Karpas-422 (cell line): ENCODE measurements around the gene NR2F2. TPM values are rescaled to one million over a fixed set of nuclear protein-coding genes. Genes with fewer than 3 reads are reported as not detected.

Experiments used
- DNase-seq: peaks from one replicate; pipeline ENCODE4 v3.0.0-alpha.2; 2015
- H2AFZ ChIP-seq: fragments of 200-600 bp; sonication (generic); 2 replicates; pipeline ENCODE4 v1.6.1; 2014; ENCODE audit warnings: antibody characterized with exemption, low read length, mixed read lengths
- H3K27ac ChIP-seq: fragments of 200-600 bp; sonication (generic); 2 replicates; pipeline ENCODE4 v1.5.1; 2014; ENCODE audit warnings: mild to moderate bottlenecking, low read length, moderate library complexity
- H3K27me3 ChIP-seq: fragments of 200-600 bp; sonication (generic); 2 replicates; pipeline ENCODE4 v1.6.1; 2014; ENCODE audit warnings: low read length, mixed read lengths
- H3K36me3 ChIP-seq: fragments of 200-600 bp; sonication (generic); 2 replicates; pipeline ENCODE4 v1.6.1; 2014; ENCODE audit warnings: low read length, mixed read lengths; ENCODE audit not compliant: insufficient read depth
- H3K4me1 ChIP-seq: fragments of 200-600 bp; sonication (generic); 2 replicates; pipeline ENCODE4 v1.6.1; 2014; ENCODE audit warnings: mild to moderate bottlenecking, low read length, mixed read lengths
- H3K4me2 ChIP-seq: fragments of 200-600 bp; sonication (generic); 2 replicates; pipeline ENCODE4 v1.6.1; 2014; ENCODE audit warnings: low read length, low read depth, mild to moderate bottlenecking; ENCODE audit not compliant: poor library complexity, severe bottlenecking
- H3K4me3 ChIP-seq: fragments of 200-600 bp; sonication (generic); 2 replicates; pipeline ENCODE4 v1.5.1; 2014; ENCODE audit warnings: mild to moderate bottlenecking, antibody characterized with exemption, low read length, mixed read lengths
- H3K79me2 ChIP-seq: fragments of 200-600 bp; sonication (generic); 2 replicates; pipeline ENCODE4 v1.6.1; 2014; ENCODE audit warnings: mild to moderate bottlenecking, low read length, mixed read lengths
- H3K9ac ChIP-seq: fragments of 200-600 bp; sonication (generic); 2 replicates; pipeline ENCODE4 v1.6.0; 2014; ENCODE audit warnings: low read length
- H3K9me2 ChIP-seq: fragments of 200-600 bp; sonication (generic), shearing (Covaris generic); replicated peaks from 2 replicates; pipeline ENCODE4 v1.6.0; 2014; ENCODE audit warnings: mild to moderate bottlenecking, low read length, moderate library complexity; ENCODE audit not compliant: insufficient read depth
- H3K9me3 ChIP-seq: fragments of 300-700, 200-600 bp; sonication (generic); 2 replicates; pipeline ENCODE4 v1.6.1; 2014; ENCODE audit warnings: low read length, mixed read lengths
- H4K20me1 ChIP-seq: fragments of 200-600 bp; sonication (generic); 2 replicates; pipeline ENCODE4 v1.6.1; 2014; ENCODE audit warnings: mild to moderate bottlenecking, antibody characterized with exemption, low read length, low read depth; ENCODE audit not compliant: insufficient read depth
- total RNA-seq: library from RNA; depleted of rRNA; stranded (reverse); fragments of >200 nt; shearing (Covaris generic); gene quantifications from 2 replicates; pipeline ENCODE4 v1.2.3, GENCODE V29; 2014; ENCODE audit warnings: low replicate concordance

The NR2F2 gene
- total RNA-seq, 1 experiment from 2014 or later: not detected

DNA sequence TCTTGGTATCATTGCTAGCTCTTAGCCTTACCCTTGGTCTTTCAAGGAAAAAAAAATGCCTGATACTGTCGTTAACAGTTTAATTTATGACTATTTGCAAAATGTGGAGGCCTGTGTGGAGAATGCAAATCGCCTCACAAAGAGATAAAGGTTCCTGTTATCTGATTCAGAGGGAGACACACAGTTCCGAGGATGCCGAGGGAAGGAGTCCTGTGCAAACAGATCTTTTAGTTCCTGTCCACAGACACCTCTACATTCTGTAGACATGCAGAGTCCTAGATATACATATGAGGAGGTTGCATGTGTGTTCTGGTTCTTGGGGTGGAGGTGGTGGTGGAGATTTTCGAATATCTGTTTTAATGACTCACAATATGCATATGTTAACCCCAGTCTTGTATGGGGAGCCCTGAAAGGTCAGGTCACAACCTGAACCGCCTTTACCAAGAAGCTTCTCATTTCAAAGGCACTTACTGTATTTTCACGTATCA, 5.7 kb downstream of the NR2F2 start:
- Histone ChIP-seq H3K4me2 (no peak overlapping the region), H3K4me3 (no peak overlapping the region), H3K79me2 (no peaks in the 10 kb centered on the region), H4K20me1 (no peaks in the 10 kb centered on the region), H3K9me3 (peaks cover 8% of the 10 kb centered on the region), H3K27ac (no peak overlapping the region), H2AFZ (no peak overlapping the region), H3K27me3 (no peaks in the 10 kb centered on the region), H3K9me2 (no peaks in the 10 kb centered on the region), H3K4me1 (no peaks in the 10 kb centered on the region), H3K36me3 (no peaks in the 10 kb centered on the region), H3K9ac (no peak overlapping the region)
- DNase-seq: no peak

- no peak overlapping the region for H3K9ac ChIP-seq
- no peak overlapping the region for H3K27ac ChIP-seq
- H3K4me2 ChIP-seq: no peak overlapping the region
- peaks cover 8% of the 10 kb centered on the region for H3K9me3 ChIP-seq
- H2AFZ ChIP-seq: no peak overlapping the region
- H3K79me2 ChIP-seq: no peaks in the 10 kb centered on the region
- no peaks in the 10 kb centered on the region for H3K36me3 ChIP-seq
- no peak for DNase-seq
- H3K4me1 ChIP-seq: no peaks in the 10 kb centered on the region
- H4K20me1 ChIP-seq: no peaks in the 10 kb centered on the region
- H3K4me3 ChIP-seq: no peak overlapping the region
- no peaks in the 10 kb centered on the region for H3K27me3 ChIP-seq
- no peaks in the 10 kb centered on the region for H3K9me2 ChIP-seq
Observed at GRCh38 chr15:96336596-96337364, 6.3 kb downstream of the NR2F2 start.

DNA sequence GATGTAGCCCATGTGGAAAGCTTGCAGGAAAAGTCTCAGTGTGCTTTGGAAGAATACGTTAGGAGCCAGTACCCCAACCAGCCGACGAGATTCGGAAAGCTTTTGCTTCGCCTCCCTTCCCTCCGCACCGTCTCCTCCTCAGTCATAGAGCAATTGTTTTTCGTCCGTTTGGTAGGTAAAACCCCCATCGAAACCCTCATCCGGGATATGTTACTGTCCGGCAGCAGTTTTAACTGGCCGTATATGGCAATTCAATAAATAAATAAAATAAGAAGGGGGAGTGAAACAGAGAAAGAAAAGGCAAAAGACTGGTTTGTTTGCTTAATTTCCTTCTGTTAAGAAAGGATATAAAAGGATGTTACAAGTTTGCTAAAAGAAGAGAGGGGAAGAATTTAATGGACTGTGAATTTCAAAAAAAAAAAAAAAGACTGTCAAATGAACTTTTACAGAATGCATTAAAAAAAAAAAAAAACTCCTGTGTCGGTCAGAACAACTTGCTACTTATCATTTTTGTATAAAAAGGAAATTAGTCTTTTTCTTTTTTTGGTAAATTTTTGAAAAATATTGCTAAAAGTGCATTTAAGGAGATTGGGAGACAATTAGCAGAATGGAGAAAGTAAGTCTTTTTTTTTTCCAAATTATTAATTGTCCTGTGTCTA, 7.0 kb downstream of the NR2F2 start:
- DNase-seq: no peak
- Histone ChIP-seq H3K4me2 (no peak overlapping the region), H3K27me3 (no peaks in the 10 kb centered on the region), H3K27ac (no peak overlapping the region), H3K79me2 (no peaks in the 10 kb centered on the region), H3K9me3 (peaks cover 8% of the 10 kb centered on the region), H3K9ac (no peak overlapping the region), H3K9me2 (no peaks in the 10 kb centered on the region), H3K36me3 (no peaks in the 10 kb centered on the region), H3K4me3 (no peak overlapping the region), H3K4me1 (no peaks in the 10 kb centered on the region), H4K20me1 (no peaks in the 10 kb centered on the region), H2AFZ (no peak overlapping the region)

DNA sequence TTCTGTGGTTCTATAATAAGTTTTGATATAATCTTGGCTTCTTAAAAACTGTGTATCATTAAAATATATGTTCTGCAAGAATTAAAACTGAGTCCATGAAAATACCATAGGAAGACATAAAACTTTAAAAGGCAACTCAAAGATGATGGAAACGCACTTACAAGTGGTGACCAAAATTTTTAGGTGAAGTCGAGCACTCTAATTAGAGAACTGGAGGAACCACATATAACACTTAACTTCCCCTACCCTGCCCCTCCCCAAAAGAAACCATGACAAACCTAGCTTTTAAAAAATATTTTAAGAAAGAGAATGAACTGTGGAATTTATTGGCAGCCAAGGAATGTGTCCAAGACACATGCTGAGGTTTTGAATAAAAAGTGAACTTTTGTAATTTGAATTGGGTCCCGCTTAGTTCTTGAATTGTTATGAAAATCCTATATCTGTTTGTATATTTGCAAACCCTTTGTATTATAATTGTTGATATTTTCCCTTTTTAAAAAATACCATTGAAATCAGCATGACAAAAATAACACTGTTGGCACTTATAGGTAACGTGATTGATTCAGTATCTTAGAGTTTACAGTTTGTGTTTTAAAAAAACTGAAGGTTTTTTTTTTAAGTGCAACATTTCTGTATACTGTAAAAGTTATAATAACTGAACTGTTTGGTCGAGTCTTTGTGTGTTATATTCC, 7.7 kb downstream of the NR2F2 start:
- Histone ChIP-seq H3K4me2 (no peak overlapping the region), H3K79me2 (no peaks in the 10 kb centered on the region), H3K4me1 (no peaks in the 10 kb centered on the region), H3K27me3 (no peaks in the 10 kb centered on the region), H3K9ac (no peak overlapping the region), H3K4me3 (no peak overlapping the region), H4K20me1 (no peaks in the 10 kb centered on the region), H3K36me3 (no peaks in the 10 kb centered on the region), H3K27ac (no peak overlapping the region), H2AFZ (no peak overlapping the region), H3K9me2 (no peaks in the 10 kb centered on the region), H3K9me3 (peaks cover 13% of the 10 kb centered on the region)
- no peak for DNase-seq

DNA sequence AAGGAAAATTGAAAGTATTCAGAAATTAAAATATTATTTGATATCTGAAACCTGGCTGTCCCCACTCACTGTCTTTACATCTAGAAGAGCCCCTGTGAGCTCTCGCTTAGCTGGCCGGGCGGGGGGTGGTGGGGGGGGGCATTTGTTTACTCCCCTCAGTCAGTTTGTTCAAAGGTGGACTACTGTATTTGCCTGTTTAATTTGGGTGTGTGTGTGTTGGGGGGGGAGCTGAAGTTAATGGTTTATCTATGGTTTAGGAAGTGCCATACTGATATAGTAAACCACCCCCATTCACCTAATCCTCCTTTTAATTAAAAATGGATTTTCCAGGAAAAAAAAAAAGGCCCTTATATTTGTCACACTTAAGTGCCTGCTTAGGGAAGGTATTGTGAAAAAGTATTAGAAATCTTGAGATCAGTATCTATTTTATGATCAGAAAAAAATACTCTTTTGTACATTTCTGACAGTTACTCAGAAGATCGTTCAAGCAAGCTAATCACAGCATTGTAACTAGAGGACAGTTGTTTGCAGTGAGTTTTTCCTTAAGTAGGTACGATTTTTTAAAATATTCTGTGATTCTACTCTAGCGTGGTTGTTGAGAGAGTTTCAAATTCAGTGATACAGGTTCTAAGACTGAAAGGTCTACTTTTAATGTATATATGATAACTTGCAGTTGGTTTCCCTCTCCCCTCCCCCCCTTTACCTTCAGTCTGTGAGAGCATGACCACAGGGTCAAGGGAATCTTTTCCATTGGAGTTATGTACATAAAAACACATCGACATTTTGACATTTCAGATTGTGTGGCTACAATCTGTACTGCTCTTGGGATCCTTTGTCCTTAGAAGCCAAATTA, 8.5 kb downstream of the NR2F2 start:
- H3K9me3 ChIP-seq: peaks cover 13% of the 10 kb centered on the region
- no peak overlapping the region for H3K27ac ChIP-seq
- no peaks in the 10 kb centered on the region for H3K9me2 ChIP-seq
- H3K36me3 ChIP-seq: no peaks in the 10 kb centered on the region
- no peak overlapping the region for H3K9ac ChIP-seq
- no peaks in the 10 kb centered on the region for H3K79me2 ChIP-seq
- H3K4me1 ChIP-seq: no peaks in the 10 kb centered on the region
- DNase-seq: no peak
- no peak overlapping the region for H3K4me2 ChIP-seq
- no peak overlapping the region for H2AFZ ChIP-seq
- no peaks in the 10 kb centered on the region for H3K27me3 ChIP-seq
- H4K20me1 ChIP-seq: no peaks in the 10 kb centered on the region
- H3K4me3 ChIP-seq: no peak overlapping the region

DNA sequence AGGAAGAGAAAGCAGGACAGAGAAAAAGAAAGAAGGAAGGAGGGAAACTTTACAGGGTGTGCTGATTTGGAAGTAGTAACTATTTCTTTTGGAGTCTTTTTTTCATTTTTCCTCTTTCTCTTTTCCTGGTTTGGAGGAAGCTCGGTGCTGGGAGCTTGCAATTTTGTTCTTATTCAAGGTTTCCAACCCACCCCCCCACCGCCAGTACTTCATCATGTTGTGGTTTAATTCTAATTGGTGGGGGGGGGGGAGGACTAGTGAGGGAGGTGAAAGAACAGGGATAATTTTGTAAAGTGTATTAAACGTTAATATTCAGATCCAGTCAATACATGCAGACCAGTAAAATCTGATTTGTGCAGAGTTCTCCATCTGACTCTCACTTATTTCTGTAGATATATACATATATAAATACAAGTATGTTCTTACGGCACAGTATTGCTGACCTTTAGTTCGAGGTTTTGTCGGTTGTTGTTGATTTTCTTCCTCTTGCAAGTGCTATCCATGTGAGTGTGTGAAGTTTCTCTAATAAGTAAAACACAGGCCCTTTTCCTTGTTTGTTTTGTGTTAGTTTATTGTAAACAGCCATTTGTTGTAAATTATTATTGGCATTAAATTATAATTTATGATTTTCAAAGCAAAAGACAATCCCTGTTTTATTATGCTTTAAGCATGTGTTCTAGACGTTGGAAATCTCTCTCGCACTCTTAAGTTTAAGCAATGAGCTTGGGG, 9.3 kb downstream of the NR2F2 start:
- Histone ChIP-seq H3K36me3 (no peaks in the 10 kb centered on the region), H3K27ac (no peak overlapping the region), H3K9me3 (peaks cover 13% of the 10 kb centered on the region), H3K9me2 (no peaks in the 10 kb centered on the region), H3K4me1 (no peaks in the 10 kb centered on the region), H3K27me3 (no peaks in the 10 kb centered on the region), H3K9ac (no peak overlapping the region), H3K79me2 (no peaks in the 10 kb centered on the region), H4K20me1 (no peaks in the 10 kb centered on the region), H2AFZ (no peak overlapping the region), H3K4me2 (no peak overlapping the region), H3K4me3 (no peak overlapping the region)
- no peak for DNase-seq

DNA sequence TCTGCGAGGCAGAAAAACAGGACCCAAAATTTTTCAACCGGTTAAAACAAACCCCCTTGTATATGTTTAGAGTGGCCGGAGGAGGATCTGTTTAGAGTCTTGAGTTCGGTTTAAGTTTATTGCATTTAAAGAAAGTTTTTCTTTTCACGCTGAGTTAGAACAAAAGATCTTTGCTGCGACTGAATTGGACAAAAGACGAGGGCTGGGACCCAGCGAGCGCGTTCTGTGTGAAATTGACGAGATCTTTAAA, 9.8 kb downstream of the NR2F2 start:
- no peaks in the 10 kb centered on the region for H3K27me3 ChIP-seq
- H2AFZ ChIP-seq: no peak overlapping the region
- H3K27ac ChIP-seq: no peak overlapping the region
- no peak overlapping the region for H3K9ac ChIP-seq
- H3K79me2 ChIP-seq: no peaks in the 10 kb centered on the region
- H3K4me3 ChIP-seq: no peak overlapping the region
- no peaks in the 10 kb centered on the region for H4K20me1 ChIP-seq
- DNase-seq: no peak
- no peaks in the 10 kb centered on the region for H3K4me1 ChIP-seq
- H3K4me2 ChIP-seq: no peak overlapping the region
- H3K9me3 ChIP-seq: peaks cover 13% of the 10 kb centered on the region
- no peaks in the 10 kb centered on the region for H3K36me3 ChIP-seq
- no peaks in the 10 kb centered on the region for H3K9me2 ChIP-seq
